ENCODE data around the gene ARHGEF40. TPM values are rescaled to one million over a fixed set of nuclear protein-coding genes. Genes with fewer than 3 reads are reported as not detected.

ARHGEF40 gene
- polyA plus RNA-seq, 3 donors: 71.6 to 86.6 (median 78.4) TPM

GRCh38 chr14:21096438-21096837 is 26.3 kb downstream of the ARHGEF40 start:
- DNase-seq: no peak

GRCh38 chr14:21096978-21097635 is 27.0 kb downstream of the ARHGEF40 start:
- DNase-seq: no peak

GRCh38 chr14:21097636-21098075 is 27.6 kb downstream of the ARHGEF40 start:
- DNase-seq: no peak

- DNase-seq: no peak
These were observed 28.2 kb downstream of the ARHGEF40 start, which contains the start of gene ZNF219 for GRCh38 chr14:21098076-21098891. Gene ZNF219, minus strand, starts transcription at chr14:21098655. Its CDS starts 5,064 bp downstream, at chr14:21093591.

GRCh38 chr14:21098892-21099595 is 28.9 kb downstream of the ARHGEF40 start:
- no peak for DNase-seq

GRCh38 chr14:21099596-21099985 is 29.5 kb downstream of the ARHGEF40 start:
- DNase-seq: no peak

- DNase-seq: no peak
These were observed 30.8 kb downstream of the ARHGEF40 start, which contains the start of gene TMEM253 for GRCh38 chr14:21100931-21101330. Gene TMEM253, plus strand, starts transcription at chr14:21101066. Its CDS starts 278 bp downstream, at chr14:21101344.

- DNase-seq: no peak
These were observed 31.8 kb downstream of the ARHGEF40 start for GRCh38 chr14:21101802-21102413.

- DNase-seq: no peak
These were observed 32.7 kb downstream of the ARHGEF40 start for GRCh38 chr14:21102521-21103410.

- DNase-seq: no peak
These were observed 33.3 kb downstream of the ARHGEF40 start for GRCh38 chr14:21103411-21103709.

- DNase-seq: peak; percentile 96
These were observed 33.8 kb downstream of the ARHGEF40 start for GRCh38 chr14:21103710-21104447.

GRCh38 chr14:21104448-21105060 is 34.5 kb downstream of the ARHGEF40 start:
- DNase-seq: peak; percentile 80

GRCh38 chr14:21105095-21105494 is 35.0 kb downstream of the ARHGEF40 start:
- no peak for DNase-seq

GRCh38 chr14:21106176-21106497 is 36.0 kb downstream of the ARHGEF40 start:
- no peak for DNase-seq

GRCh38 chr14:21106498-21107282 is 36.6 kb downstream of the ARHGEF40 start:
- DNase-seq: peak; percentile 77

GRCh38 chr14:21107283-21107800 is 37.2 kb downstream of the ARHGEF40 start:
- no peak for DNase-seq

- DNase-seq: no peak
These were observed 38.7 kb downstream of the ARHGEF40 start for GRCh38 chr14:21108791-21109190.

GRCh38 chr14:21109377-21110138 is 39.5 kb downstream of the ARHGEF40 start:
- no peak for DNase-seq

Data from renal pelvis (tissue), 4 donors.